Activated naive CD8-positive, alpha-beta T cell (primary cell): ENCODE measurements around the gene HRH4.

Experiments used
- H3K27ac Mint-ChIP-seq: one replicate; pipeline ENCODE4 v1.8.0; 2021; ENCODE audit warnings: mixed read lengths
- H3K27me3 Mint-ChIP-seq: one replicate; pipeline ENCODE4 v1.8.0; 2021; ENCODE audit warnings: mixed read lengths
- H3K36me3 Mint-ChIP-seq: one replicate; pipeline ENCODE4 v1.8.0; 2021; ENCODE audit warnings: mixed read lengths
- H3K4me1 Mint-ChIP-seq: one replicate; pipeline ENCODE4 v1.8.0; 2021; ENCODE audit warnings: low read depth, mixed read lengths
- H3K4me3 Mint-ChIP-seq: one replicate; pipeline ENCODE4 v1.8.0; 2021; ENCODE audit warnings: mild to moderate bottlenecking, mixed read lengths
- H3K9me3 Mint-ChIP-seq: one replicate; pipeline ENCODE4 v1.8.0; 2021; ENCODE audit warnings: low read depth, mixed read lengths

Gene HRH4

GRCh38 chr18:24514439-24514838, 54.0 kb downstream of the HRH4 start:
- Mint-ChIP-seq H3K27me3 (no peaks in the 10 kb centered on the region), H3K27ac (no peak overlapping the region), H3K36me3 (no peaks in the 10 kb centered on the region), H3K4me3 (no peak overlapping the region), H3K9me3 (no peaks in the 10 kb centered on the region), H3K4me1 (no peaks in the 10 kb centered on the region)

- Mint-ChIP-seq H3K9me3 (no peaks in the 10 kb centered on the region), H3K4me3 (no peak overlapping the region), H3K36me3 (no peaks in the 10 kb centered on the region), H3K27me3 (no peaks in the 10 kb centered on the region), H3K27ac (no peak overlapping the region), H3K4me1 (no peaks in the 10 kb centered on the region)
Measured at GRCh38 chr18:24515721-24516120, 55.3 kb downstream of the HRH4 start.

GRCh38 chr18:24516261-24516660, 55.8 kb downstream of the HRH4 start:
- no peak overlapping the region for H3K4me3 Mint-ChIP-seq
- no peaks in the 10 kb centered on the region for H3K9me3 Mint-ChIP-seq
- H3K27me3 Mint-ChIP-seq = no peaks in the 10 kb centered on the region
- H3K36me3 Mint-ChIP-seq = no peaks in the 10 kb centered on the region
- H3K4me1 Mint-ChIP-seq = no peaks in the 10 kb centered on the region
- H3K27ac Mint-ChIP-seq = no peak overlapping the region

GRCh38 chr18:24517554-24517953, 57.1 kb downstream of the HRH4 start:
- no peak overlapping the region for H3K27ac Mint-ChIP-seq
- no peaks in the 10 kb centered on the region for H3K9me3 Mint-ChIP-seq
- no peaks in the 10 kb centered on the region for H3K4me1 Mint-ChIP-seq
- H3K36me3 Mint-ChIP-seq = no peaks in the 10 kb centered on the region
- H3K27me3 Mint-ChIP-seq = no peaks in the 10 kb centered on the region
- H3K4me3 Mint-ChIP-seq = no peak overlapping the region

GRCh38 chr18:24518596-24518995, 58.2 kb downstream of the HRH4 start:
- Mint-ChIP-seq H3K4me3 (no peak overlapping the region), H3K9me3 (no peaks in the 10 kb centered on the region)

More at GRCh38 chr18:24518596-24518995, 58.2 kb downstream of the HRH4 start:
- Mint-ChIP-seq H3K27me3 (no peaks in the 10 kb centered on the region), H3K4me1 (no peaks in the 10 kb centered on the region), H3K36me3 (no peaks in the 10 kb centered on the region), H3K27ac (no peak overlapping the region)
